ENCODE data around the gene DLL4.

Gene DLL4

DNA sequence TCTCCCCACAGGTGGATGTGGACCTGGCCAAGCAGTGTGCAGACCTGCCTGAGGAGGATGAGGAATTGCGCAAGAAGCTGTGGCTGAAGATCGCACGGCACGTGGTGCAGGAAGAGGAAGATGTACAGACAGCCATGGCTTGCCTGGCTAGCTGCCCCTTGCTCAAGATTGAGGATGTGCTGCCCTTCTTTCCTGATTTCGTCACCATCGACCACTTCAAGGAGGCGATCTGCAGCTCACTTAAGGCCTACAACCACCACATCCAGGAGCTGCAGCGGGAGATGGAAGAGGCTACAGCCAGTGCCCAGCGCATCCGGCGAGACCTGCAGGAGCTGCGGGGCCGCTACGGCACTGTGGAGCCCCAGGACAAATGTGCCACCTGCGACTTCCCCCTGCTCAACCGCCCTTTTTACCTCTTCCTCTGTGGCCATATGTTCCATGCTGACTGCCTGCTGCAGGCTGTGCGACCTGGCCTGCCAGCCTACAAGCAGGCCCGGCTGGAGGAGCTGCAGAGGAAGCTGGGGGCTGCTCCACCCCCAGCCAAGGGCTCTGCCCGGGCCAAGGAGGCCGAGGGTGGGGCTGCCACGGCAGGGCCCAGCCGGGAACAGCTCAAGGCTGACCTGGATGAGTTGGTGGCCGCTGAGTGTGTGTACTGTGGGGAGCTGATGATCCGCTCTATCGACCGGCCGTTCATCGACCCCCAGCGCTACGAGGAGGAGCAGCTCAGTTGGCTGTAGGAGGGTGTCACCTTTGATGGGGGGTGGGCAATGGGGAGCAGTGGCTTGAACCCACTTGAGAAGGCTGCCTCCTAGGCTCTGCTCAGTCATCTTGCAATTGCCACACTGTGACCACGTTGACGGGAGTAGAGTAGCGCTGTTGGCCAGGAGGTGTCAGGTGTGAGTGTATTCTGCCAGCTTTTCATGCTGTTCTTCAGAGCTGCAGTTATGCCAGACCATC lies 26.3 kb upstream of the DLL4 start:
- no peak overlapping the region for H3K27ac ChIP-seq (ENCODE audit: low read length)
- H3K79me2 ChIP-seq (ENCODE audit: low read length) = peaks cover 3% of the 10 kb centered on the region
- no peak overlapping the region for H3K9ac ChIP-seq (ENCODE audit: low read length)
- TF ChIP-seq EZH2phosphoT487 (IDR thresholded peaks at IDR 0.05; ENCODE audit: low read depth) = no peak
- TF ChIP-seq, protein P1, sequence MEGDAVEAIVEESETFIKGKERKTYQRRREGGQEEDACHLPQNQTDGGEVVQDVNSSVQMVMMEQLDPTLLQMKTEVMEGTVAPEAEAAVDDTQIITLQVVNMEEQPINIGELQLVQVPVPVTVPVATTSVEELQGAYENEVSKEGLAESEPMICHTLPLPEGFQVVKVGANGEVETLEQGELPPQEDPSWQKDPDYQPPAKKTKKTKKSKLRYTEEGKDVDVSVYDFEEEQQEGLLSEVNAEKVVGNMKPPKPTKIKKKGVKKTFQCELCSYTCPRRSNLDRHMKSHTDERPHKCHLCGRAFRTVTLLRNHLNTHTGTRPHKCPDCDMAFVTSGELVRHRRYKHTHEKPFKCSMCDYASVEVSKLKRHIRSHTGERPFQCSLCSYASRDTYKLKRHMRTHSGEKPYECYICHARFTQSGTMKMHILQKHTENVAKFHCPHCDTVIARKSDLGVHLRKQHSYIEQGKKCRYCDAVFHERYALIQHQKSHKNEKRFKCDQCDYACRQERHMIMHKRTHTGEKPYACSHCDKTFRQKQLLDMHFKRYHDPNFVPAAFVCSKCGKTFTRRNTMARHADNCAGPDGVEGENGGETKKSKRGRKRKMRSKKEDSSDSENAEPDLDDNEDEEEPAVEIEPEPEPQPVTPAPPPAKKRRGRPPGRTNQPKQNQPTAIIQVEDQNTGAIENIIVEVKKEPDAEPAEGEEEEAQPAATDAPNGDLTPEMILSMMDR (IDR thresholded peaks at IDR 0.05; ENCODE audit: low read depth, low read length) = no peak
- H3K9me3 ChIP-seq (ENCODE audit: insufficient read depth, low read length) = no peaks in the 10 kb centered on the region
- H3K27me3 ChIP-seq (ENCODE audit: low read depth, low read length) = no peaks in the 10 kb centered on the region
- H3K4me2 ChIP-seq (ENCODE audit: low read length) = no peak overlapping the region
- no peak overlapping the region for H3K4me3 ChIP-seq (ENCODE audit: low read length)
- H4K20me1 ChIP-seq (ENCODE audit: insufficient read depth, low read length) = no peaks in the 10 kb centered on the region
- H2AFZ ChIP-seq (ENCODE audit: low read depth, low read length) = no peak overlapping the region
- peaks cover 29% of the 10 kb centered on the region for H3K36me3 ChIP-seq (replicated peaks; ENCODE audit: low read depth, low read length)
- H3K4me1 ChIP-seq (ENCODE audit: low read length) = peaks cover 17% of the 10 kb centered on the region

DNA sequence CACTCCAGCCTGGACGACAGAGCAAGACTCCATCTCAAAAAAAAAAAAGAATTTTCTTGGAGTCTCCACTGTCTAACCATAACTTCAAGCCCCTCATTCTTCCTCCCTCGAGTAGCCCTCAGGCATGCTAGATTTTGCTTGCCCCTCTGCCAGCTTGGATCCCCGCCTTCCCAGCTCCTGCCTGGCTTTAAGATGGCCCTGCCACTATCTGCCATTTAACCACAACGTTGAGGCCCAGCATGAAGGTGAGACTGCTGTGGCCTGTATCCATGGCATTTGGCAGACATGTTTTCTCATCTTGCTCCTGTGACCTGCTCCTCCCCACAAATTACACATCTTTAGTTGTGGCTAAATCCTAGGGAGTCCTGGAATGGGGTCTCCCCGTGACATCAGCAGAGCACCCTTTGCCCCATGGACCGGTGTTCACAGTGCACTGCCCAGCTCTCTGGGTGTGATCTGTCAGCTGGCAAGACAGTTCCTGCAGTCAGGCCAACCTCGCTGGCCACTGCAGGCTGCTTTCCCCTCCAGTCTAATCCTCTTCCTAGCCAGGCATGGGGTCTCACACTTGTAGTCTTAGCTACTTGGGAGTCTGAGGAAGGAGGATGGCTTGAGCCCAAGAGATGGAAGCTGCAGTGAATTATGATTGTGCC lies 24.5 kb upstream of the DLL4 start:
- Histone ChIP-seq H3K4me1 (ENCODE audit: low read length) (peaks cover 19% of the 10 kb centered on the region), H3K27ac (ENCODE audit: low read length) (no peak overlapping the region)
- TF ChIP-seq EZH2phosphoT487 (IDR thresholded peaks at IDR 0.05; ENCODE audit: low read depth) = no peak
- TF ChIP-seq, protein P1 (IDR thresholded peaks at IDR 0.05; ENCODE audit: low read depth, low read length) = no peak

DNA sequence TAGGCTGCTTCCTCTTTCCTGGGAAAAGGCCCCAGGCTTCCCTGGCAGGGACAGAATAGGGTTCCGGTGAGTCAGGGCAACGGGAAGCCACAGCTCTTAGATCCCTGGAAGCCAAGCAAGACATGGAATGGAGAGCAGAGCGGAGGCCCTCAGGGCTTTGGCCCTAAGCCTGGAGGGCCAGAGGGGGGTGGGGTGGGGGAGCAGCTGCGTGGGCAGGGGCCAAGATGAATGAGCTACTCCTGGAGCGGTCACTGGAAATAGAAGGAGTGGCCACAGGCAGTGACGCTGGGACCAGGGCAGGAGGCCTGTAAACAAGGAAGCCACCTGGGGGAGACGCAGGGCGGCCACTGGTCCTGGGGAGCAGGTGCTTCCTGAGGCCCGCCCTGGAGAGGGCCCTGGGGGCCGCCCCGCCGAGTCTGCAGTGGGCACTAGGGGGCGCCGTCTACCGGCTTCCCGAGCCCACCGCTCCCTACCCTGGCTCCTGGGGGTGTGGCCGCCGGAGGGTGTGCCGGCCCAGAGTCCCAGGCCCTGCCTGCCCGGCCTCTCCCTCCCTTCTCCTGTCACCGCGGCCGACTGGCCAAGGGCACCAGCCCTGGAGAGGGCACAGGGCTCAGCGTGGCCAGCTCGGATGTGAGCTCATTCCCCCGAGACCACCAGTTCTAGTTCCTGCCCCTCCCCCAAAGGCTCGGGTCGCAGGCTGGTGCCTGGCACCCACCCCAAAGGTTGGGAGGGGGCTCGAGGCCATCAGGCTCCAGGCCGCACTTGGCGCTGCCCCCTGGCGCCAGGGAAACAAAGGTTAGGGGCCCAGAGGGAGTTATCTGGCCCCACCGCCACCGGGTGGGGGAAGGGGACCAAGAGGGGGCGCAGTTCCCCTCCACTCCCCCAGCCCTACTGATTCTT lies 22.8 kb upstream of the DLL4 start:
- Histone ChIP-seq H2AFZ (ENCODE audit: low read depth, low read length) (peak overlapping the region; percentile 3; the same call in 1 of the 2 replicates), H4K20me1 (ENCODE audit: insufficient read depth, low read length) (no peaks in the 10 kb centered on the region), H3K9ac (ENCODE audit: low read length) (peak overlapping the region; percentile 63), H3K27ac (ENCODE audit: low read length) (peak overlapping the region; percentile 32), H3K4me3 (ENCODE audit: low read length) (peak overlapping the region; percentile 83), H3K9me3 (ENCODE audit: insufficient read depth, low read length) (no peaks in the 10 kb centered on the region), H3K4me2 (ENCODE audit: low read length) (peak overlapping the region; percentile 93), H3K36me3 (replicated peaks; ENCODE audit: low read depth, low read length) (peaks cover 9% of the 10 kb centered on the region), H3K4me1 (ENCODE audit: low read length) (peaks cover 19% of the 10 kb centered on the region), H3K79me2 (ENCODE audit: low read length) (no peaks in the 10 kb centered on the region), H3K27me3 (ENCODE audit: low read depth, low read length) (no peaks in the 10 kb centered on the region)
- no peak for TF ChIP-seq EZH2phosphoT487 (IDR thresholded peaks at IDR 0.05; ENCODE audit: low read depth)
- TF ChIP-seq, protein P1 (IDR thresholded peaks at IDR 0.05; ENCODE audit: low read depth, low read length) = peak; percentile 67

More for the DNA sequence above, 24.5 kb upstream of the DLL4 start:
- H3K27me3 ChIP-seq (ENCODE audit: low read depth, low read length) = no peaks in the 10 kb centered on the region
- no peak overlapping the region for H3K4me3 ChIP-seq (ENCODE audit: low read length)
- H3K9me3 ChIP-seq (ENCODE audit: insufficient read depth, low read length) = no peaks in the 10 kb centered on the region
- H4K20me1 ChIP-seq (ENCODE audit: insufficient read depth, low read length) = no peaks in the 10 kb centered on the region
- peaks cover 3% of the 10 kb centered on the region for H3K79me2 ChIP-seq (ENCODE audit: low read length)
- peaks cover 22% of the 10 kb centered on the region for H3K36me3 ChIP-seq (replicated peaks; ENCODE audit: low read depth, low read length)
- no peak overlapping the region for H3K4me2 ChIP-seq (ENCODE audit: low read length)
- no peak overlapping the region for H3K9ac ChIP-seq (ENCODE audit: low read length)
- H2AFZ ChIP-seq (ENCODE audit: low read depth, low read length) = no peak overlapping the region

All from OCI-LY3 (cell line).